Measurements from ENCODE around the gene KSR1.

GRCh38 chr17:27560668-27561067 lies 104.4 kb downstream of the KSR1 start:
- TF ChIP-seq CTCF (conservative IDR thresholded peaks at IDR 0.05), result no peak
- no peak for TF ChIP-seq ZFX (IDR thresholded peaks at IDR 0.05)
